Neural cell (in vitro differentiated cells): ENCODE data around the gene ZNF586.

Experiments used
- CTCF ChIP-seq: fragments of 450-650 bp; IDR thresholded peaks from 2 replicates; pipeline ENCODE4 v1.5.1; 2014; ENCODE audit warnings: antibody characterized with exemption, mild to moderate bottlenecking, moderate library complexity; ENCODE audit not compliant: poor library complexity, severe bottlenecking
- EP300 ChIP-seq: fragments of 450-650 bp; conservative IDR thresholded peaks from 2 replicates; pipeline ENCODE4 v1.6.1; 2014; ENCODE audit warnings: antibody characterized with exemption, mild to moderate bottlenecking, moderate library complexity; ENCODE audit not compliant: poor library complexity, severe bottlenecking
- EZH2 ChIP-seq: fragments of 200-600, 300-800 bp; shearing (Covaris generic), sonication (generic); IDR thresholded peaks from 2 replicates; pipeline ENCODE4 v1.6.1; 2014; ENCODE audit warnings: antibody characterized with exemption, low read length, borderline replicate concordance, mild to moderate bottlenecking; ENCODE audit not compliant: insufficient read depth, poor library complexity, severe bottlenecking
- MXI1 ChIP-seq: fragments of 450-650 bp; conservative IDR thresholded peaks from 2 replicates; pipeline ENCODE4 v1.6.1; 2014; ENCODE audit warnings: antibody characterized with exemption, mild to moderate bottlenecking; ENCODE audit not compliant: poor library complexity, severe bottlenecking
- POLR2AphosphoS5 ChIP-seq: IDR thresholded peaks from 2 replicates; pipeline ENCODE4 v1.6.1; 2012
- RAD21 ChIP-seq: fragments of 450-650 bp; conservative IDR thresholded peaks from 2 replicates; pipeline ENCODE4 v1.6.1; 2014; ENCODE audit warnings: antibody characterized with exemption, mild to moderate bottlenecking, moderate library complexity
- REST ChIP-seq: IDR thresholded peaks from 2 replicates; pipeline ENCODE4 v1.6.1; 2012; ENCODE audit warnings: borderline replicate concordance
- SMC3 ChIP-seq: fragments of 450-650 bp; conservative IDR thresholded peaks from 2 replicates; pipeline ENCODE4 v1.6.1; 2014; ENCODE audit warnings: antibody characterized with exemption, mild to moderate bottlenecking, moderate library complexity; ENCODE audit not compliant: poor library complexity
- TAF1 ChIP-seq: IDR thresholded peaks from 2 replicates; pipeline ENCODE4 v1.6.1; 2012; ENCODE audit warnings: low read depth

- TF ChIP-seq EZH2: no peak
- no peak for TF ChIP-seq EP300
- no peak for TF ChIP-seq TAF1
- no peak for TF ChIP-seq CTCF
- TF ChIP-seq POLR2AphosphoS5: no peak
- TF ChIP-seq REST: no peak
- no peak for TF ChIP-seq RAD21
- TF ChIP-seq MXI1: no peak
- no peak for TF ChIP-seq SMC3
Measured at GRCh38 chr19:57789288-57789687, 19.8 kb downstream of the ZNF586 start.
